ENCODE measurements around the gene BRD3OS. TPM values are rescaled to one million over a fixed set of nuclear protein-coding genes. Genes with fewer than 3 reads are reported as not detected.

The BRD3OS gene
- total and polyA plus RNA-seq, 2 of the 13 experiments (the other 11 are each of a cell fraction or from before 2014, with no cell fraction given) = 4.9 to 5.7 TPM

GRCh38 chr9:133990366-133991213 lies 34.7 kb upstream of the BRD3OS start (continued):
- no peak for TF ChIP-seq U2AF2 (IDR thresholded peaks at IDR 0.05; ENCODE audit: low read depth, low read length)
- TF ChIP-seq, protein P1, sequence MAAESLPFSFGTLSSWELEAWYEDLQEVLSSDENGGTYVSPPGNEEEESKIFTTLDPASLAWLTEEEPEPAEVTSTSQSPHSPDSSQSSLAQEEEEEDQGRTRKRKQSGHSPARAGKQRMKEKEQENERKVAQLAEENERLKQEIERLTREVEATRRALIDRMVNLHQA (CRISPR knock-in tag; IDR thresholded peaks at IDR 0.05) = no peak
- TF ChIP-seq IKZF5 (CRISPR knock-in tag; IDR thresholded peaks at IDR 0.05) = no peak; the same call in 1 of the 2 replicates
- no peak for TF ChIP-seq ZNF570 (CRISPR knock-in tag; IDR thresholded peaks at IDR 0.05; ENCODE audit: borderline replicate concordance)
- TF ChIP-seq, protein P2, sequence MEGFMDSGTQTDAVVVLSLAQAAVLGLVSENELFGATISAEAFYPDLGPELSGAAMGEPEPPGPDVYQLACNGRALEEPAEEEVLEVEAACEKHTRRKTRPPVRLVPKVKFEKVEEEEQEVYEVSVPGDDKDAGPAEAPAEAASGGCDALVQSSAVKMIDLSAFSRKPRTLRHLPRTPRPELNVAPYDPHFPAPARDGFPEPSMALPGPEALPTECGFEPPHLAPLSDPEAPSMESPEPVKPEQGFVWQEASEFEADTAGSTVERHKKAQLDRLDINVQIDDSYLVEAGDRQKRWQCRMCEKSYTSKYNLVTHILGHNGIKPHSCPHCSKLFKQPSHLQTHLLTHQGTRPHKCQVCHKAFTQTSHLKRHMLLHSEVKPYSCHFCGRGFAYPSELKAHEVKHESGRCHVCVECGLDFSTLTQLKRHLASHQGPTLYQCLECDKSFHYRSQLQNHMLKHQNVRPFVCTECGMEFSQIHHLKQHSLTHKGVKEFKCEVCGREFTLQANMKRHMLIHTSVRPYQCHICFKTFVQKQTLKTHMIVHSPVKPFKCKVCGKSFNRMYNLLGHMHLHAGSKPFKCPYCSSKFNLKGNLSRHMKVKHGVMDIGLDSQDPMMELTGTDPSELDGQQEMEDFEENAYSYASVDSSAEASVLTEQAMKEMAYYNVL (CRISPR knock-in tag; IDR thresholded peaks at IDR 0.05; ENCODE audit: borderline replicate concordance) = no peak
- peak; percentile 68 to 71; a peak in 2 of 4 replicates for TF ChIP-seq HMGXB4 (CRISPR knock-in tag; IDR thresholded peaks at IDR 0.05; ENCODE audit: borderline replicate concordance in 1 of 2, low read depth in 1 of 2)
- peak; percentile 64; the same call in 1 of the 2 replicates for TF ChIP-seq FOSL1 (CRISPR knock-in tag; IDR thresholded peaks at IDR 0.05; ENCODE audit: borderline replicate concordance)
- peak; percentile 46; the same call in 1 of the 2 replicates for TF ChIP-seq HOXA3 (CRISPR knock-in tag; IDR thresholded peaks at IDR 0.05)
- TF ChIP-seq ZBTB26 (CRISPR knock-in tag; IDR thresholded peaks at IDR 0.05; ENCODE audit: borderline replicate concordance) = no peak
- peak; percentile 81 for TF ChIP-seq PAXIP1 (CRISPR knock-in tag; conservative IDR thresholded peaks at IDR 0.05)
- TF ChIP-seq ASH2L (IDR thresholded peaks at IDR 0.05; ENCODE audit: insufficient read length, low read depth, low read length) = peak; percentile 41
